Ovary (tissue), 3 donors: Measurements from ENCODE around the gene CXorf58.

Experiments used
- POLR2A ChIP-seq: fragments of 450-650 bp; IDR thresholded peaks from one replicate; pipeline ENCODE4 v1.6.1; 2017; ENCODE audit warnings: antibody characterized with exemption, mild to moderate bottlenecking, moderate library complexity
- TF ChIP-seq, protein P1 (sequence below), 3 donors: fragments of 450-650 bp in 2 of 3; fragments of 200-600 bp in 1 of 3; IDR thresholded peaks; one replicate each; pipeline versions ENCODE4 v1.5.1 to v1.8.0; 2016 to 2022; ENCODE audit warnings: antibody characterized with exemption in 3 of 3, mild to moderate bottlenecking in 1 of 3
- donor health status: DM: no; HTN: no; CAD: no.

- TF ChIP-seq, protein P1, sequence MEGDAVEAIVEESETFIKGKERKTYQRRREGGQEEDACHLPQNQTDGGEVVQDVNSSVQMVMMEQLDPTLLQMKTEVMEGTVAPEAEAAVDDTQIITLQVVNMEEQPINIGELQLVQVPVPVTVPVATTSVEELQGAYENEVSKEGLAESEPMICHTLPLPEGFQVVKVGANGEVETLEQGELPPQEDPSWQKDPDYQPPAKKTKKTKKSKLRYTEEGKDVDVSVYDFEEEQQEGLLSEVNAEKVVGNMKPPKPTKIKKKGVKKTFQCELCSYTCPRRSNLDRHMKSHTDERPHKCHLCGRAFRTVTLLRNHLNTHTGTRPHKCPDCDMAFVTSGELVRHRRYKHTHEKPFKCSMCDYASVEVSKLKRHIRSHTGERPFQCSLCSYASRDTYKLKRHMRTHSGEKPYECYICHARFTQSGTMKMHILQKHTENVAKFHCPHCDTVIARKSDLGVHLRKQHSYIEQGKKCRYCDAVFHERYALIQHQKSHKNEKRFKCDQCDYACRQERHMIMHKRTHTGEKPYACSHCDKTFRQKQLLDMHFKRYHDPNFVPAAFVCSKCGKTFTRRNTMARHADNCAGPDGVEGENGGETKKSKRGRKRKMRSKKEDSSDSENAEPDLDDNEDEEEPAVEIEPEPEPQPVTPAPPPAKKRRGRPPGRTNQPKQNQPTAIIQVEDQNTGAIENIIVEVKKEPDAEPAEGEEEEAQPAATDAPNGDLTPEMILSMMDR (IDR thresholded peaks at IDR 0.05): no peak
- TF ChIP-seq POLR2A: no peak
Observed at GRCh38 chrX:23952391-23952790, 44.6 kb downstream of the CXorf58 start.
